Measurements from ENCODE around the gene ALKBH7. TPM values are rescaled to one million over a fixed set of nuclear protein-coding genes. Genes with fewer than 3 reads are reported as not detected.

ALKBH7 gene
- total RNA-seq, 1 experiment from 2014 or later = 81.1 TPM

DNA sequence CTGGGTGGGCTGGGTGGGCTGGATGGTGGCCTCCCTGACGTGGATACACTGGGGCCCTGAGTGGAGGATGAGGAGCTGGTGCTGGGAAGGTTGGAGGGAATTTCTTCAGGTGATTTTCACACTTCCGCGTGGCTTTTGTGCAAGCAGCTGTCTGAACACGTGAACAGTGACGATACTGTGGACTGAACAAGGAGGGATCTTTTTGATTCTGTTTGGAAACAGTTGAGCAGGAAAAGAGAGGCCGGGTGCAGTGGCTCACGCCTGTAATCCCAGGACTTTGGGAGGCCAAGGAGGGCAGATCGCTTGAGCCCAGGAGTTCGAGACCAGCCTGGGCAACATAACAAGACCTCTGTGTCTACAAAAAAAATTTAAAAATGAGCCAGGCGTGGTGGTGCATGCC, 29.5 kb downstream of the ALKBH7 start:
- no peaks in the 10 kb centered on the region for H3K9me2 ChIP-seq (replicated peaks; ENCODE audit: low read length)
- no peak overlapping the region for H3K9ac ChIP-seq (ENCODE audit: low read length)
- DNase-seq (no peak), ATAC-seq (no peak)
- H3K4me2 ChIP-seq (ENCODE audit: low read length) = no peak overlapping the region
- intact Hi-C loops (cut with micrococcal nuclease) = no loop called here
- TF ChIP-seq, protein P1, sequence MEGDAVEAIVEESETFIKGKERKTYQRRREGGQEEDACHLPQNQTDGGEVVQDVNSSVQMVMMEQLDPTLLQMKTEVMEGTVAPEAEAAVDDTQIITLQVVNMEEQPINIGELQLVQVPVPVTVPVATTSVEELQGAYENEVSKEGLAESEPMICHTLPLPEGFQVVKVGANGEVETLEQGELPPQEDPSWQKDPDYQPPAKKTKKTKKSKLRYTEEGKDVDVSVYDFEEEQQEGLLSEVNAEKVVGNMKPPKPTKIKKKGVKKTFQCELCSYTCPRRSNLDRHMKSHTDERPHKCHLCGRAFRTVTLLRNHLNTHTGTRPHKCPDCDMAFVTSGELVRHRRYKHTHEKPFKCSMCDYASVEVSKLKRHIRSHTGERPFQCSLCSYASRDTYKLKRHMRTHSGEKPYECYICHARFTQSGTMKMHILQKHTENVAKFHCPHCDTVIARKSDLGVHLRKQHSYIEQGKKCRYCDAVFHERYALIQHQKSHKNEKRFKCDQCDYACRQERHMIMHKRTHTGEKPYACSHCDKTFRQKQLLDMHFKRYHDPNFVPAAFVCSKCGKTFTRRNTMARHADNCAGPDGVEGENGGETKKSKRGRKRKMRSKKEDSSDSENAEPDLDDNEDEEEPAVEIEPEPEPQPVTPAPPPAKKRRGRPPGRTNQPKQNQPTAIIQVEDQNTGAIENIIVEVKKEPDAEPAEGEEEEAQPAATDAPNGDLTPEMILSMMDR (conservative IDR thresholded peaks at IDR 0.05; ENCODE audit: low read depth, low read length) = no peak
- TF ChIP-seq EZH2phosphoT487 (IDR thresholded peaks at IDR 0.05; ENCODE audit: borderline replicate concordance, low read length) (no peak), EZH2 (IDR thresholded peaks at IDR 0.05; ENCODE audit: low read length, unreplicated experiment) (no peak)
- ChIA-PET POLR2A (ENCODE audit: unreplicated experiment) (no interaction called here), CTCF (no interaction called here)
- H3K79me2 ChIP-seq (ENCODE audit: low read length) = no peaks in the 10 kb centered on the region
- no peak overlapping the region for H3K27ac ChIP-seq (ENCODE audit: low read length)
- H3K27me3 ChIP-seq (ENCODE audit: low read length) = no peaks in the 10 kb centered on the region
- no peaks in the 10 kb centered on the region for H3K9me3 ChIP-seq (ENCODE audit: low read length)
- no peaks in the 10 kb centered on the region for H4K20me1 ChIP-seq (ENCODE audit: low read length)
- H3K4me3 ChIP-seq (ENCODE audit: low read length) = no peak overlapping the region
- no peak overlapping the region for H2AFZ ChIP-seq (ENCODE audit: low read length)
- no TSS peak for BruUV-seq (replicated peaks)
- no peaks in the 10 kb centered on the region for H3K36me3 ChIP-seq (ENCODE audit: low read depth, low read length)
- no peaks in the 10 kb centered on the region for H3F3A ChIP-seq (ENCODE audit: low read length, unreplicated experiment)
- H3K4me1 ChIP-seq (ENCODE audit: insufficient read depth, low read length) = no peaks in the 10 kb centered on the region

DNA sequence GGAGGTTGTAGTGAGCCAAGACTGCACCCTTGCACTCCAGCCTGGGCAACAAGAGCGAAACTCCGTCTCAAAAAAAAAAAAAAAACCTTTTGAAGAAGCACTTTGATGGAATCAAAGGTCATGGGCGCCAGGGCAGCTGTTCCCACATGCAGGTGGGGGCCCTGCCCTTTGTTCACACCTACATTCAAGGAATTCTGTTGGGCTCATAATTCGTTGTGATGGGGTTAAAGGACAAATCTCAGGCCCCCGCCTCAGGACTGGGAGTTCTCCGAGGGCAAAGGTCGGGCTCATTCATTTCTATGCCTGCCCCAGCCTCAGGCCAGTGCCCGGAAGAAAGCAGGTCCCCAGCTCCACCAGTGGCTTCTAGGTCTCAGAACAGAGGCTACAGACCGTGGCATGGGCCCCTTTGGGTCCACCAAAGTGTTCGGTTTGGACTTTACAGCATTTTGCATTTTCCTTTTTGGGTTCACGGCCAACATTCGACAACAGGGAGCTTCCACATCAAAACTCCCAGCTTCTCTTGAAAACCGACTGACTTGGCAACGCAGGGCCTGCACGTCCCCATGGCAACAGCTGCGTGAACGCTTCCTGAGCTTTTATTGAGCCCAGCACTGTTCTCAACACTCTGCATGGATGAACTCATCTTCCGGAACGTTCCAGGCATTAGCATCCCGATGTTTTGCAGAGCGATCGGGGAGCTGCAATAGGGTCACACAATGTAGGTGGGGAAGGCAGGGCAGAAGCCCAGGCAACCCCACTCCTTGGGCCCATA, 30.4 kb downstream of the ALKBH7 start:
- Histone ChIP-seq H3K36me3 (ENCODE audit: low read depth, low read length) (no peaks in the 10 kb centered on the region), H2AFZ (ENCODE audit: low read length) (no peak overlapping the region), H3K4me3 (ENCODE audit: low read length) (no peak overlapping the region), H3K9me2 (replicated peaks; ENCODE audit: low read length) (no peaks in the 10 kb centered on the region), H3F3A (ENCODE audit: low read length, unreplicated experiment) (no peaks in the 10 kb centered on the region), H4K20me1 (ENCODE audit: low read length) (no peaks in the 10 kb centered on the region), H3K4me2 (ENCODE audit: low read length) (no peak overlapping the region), H3K79me2 (ENCODE audit: low read length) (no peaks in the 10 kb centered on the region), H3K27ac (ENCODE audit: low read length) (no peak overlapping the region), H3K9me3 (ENCODE audit: low read length) (no peaks in the 10 kb centered on the region), H3K9ac (ENCODE audit: low read length) (no peak overlapping the region), H3K4me1 (ENCODE audit: insufficient read depth, low read length) (no peaks in the 10 kb centered on the region), H3K27me3 (ENCODE audit: low read length) (no peaks in the 10 kb centered on the region)
- TF ChIP-seq EZH2phosphoT487 (IDR thresholded peaks at IDR 0.05; ENCODE audit: borderline replicate concordance, low read length) (no peak), EZH2 (IDR thresholded peaks at IDR 0.05; ENCODE audit: low read length, unreplicated experiment) (no peak)
- TF ChIP-seq, protein P1 (conservative IDR thresholded peaks at IDR 0.05; ENCODE audit: low read depth, low read length) = no peak
- no peak for ATAC-seq
- ChIA-PET CTCF (no interaction called here), POLR2A (ENCODE audit: unreplicated experiment) (no interaction called here)
- BruUV-seq (replicated peaks) = no TSS peak
- intact Hi-C loops (cut with micrococcal nuclease) = no loop called here
- no peak for DNase-seq

DNA sequence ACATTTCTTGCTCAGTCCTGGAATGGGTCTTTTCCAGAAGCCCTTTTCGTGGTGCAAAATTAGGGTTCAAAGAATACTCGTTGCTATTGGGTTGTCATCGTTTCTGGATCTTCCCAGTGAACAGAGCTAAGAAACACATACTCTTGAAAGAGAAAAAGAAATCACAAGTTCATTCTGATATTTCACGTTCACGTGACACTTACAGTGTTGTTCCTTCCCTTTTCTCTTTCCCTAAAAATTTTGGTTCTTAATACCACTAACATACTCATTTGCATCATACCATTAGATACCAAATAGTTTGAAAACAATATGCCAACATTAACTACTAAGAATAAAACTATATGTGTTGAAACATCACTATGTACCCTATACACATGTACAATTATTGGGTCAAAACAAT, 33.8 kb downstream of the ALKBH7 start:
- ChIA-PET CTCF (interaction anchor here (0.6 kb wide), 1 partner anchor 300 kb away, joined by 3 read pairs; no protein-coding TSS in a partner anchor), POLR2A (ENCODE audit: unreplicated experiment) (no interaction called here)
- H3K4me1 ChIP-seq (ENCODE audit: insufficient read depth, low read length) = no peaks in the 10 kb centered on the region
- no peaks in the 10 kb centered on the region for H3K36me3 ChIP-seq (ENCODE audit: low read depth, low read length)
- H2AFZ ChIP-seq (ENCODE audit: low read length) = no peak overlapping the region
- H4K20me1 ChIP-seq (ENCODE audit: low read length) = no peaks in the 10 kb centered on the region
- TF ChIP-seq EZH2phosphoT487 (IDR thresholded peaks at IDR 0.05; ENCODE audit: borderline replicate concordance, low read length) = no peak
- no peak overlapping the region for H3K4me3 ChIP-seq (ENCODE audit: low read length)
- H3F3A ChIP-seq (ENCODE audit: low read length, unreplicated experiment) = no peaks in the 10 kb centered on the region
- no peaks in the 10 kb centered on the region for H3K27me3 ChIP-seq (ENCODE audit: low read length)
- no TSS peak for BruUV-seq (replicated peaks)
- H3K4me2 ChIP-seq (ENCODE audit: low read length) = no peak overlapping the region
- no peak for ATAC-seq
- H3K9me3 ChIP-seq (ENCODE audit: low read length) = no peaks in the 10 kb centered on the region
- intact Hi-C loops (cut with micrococcal nuclease) = no loop called here
- H3K9me2 ChIP-seq (replicated peaks; ENCODE audit: low read length) = no peaks in the 10 kb centered on the region
- no peaks in the 10 kb centered on the region for H3K79me2 ChIP-seq (ENCODE audit: low read length)
- H3K27ac ChIP-seq (ENCODE audit: low read length) = no peak overlapping the region
- DNase-seq = no peak
- no peak overlapping the region for H3K9ac ChIP-seq (ENCODE audit: low read length)

All from PC-3 (cell line).